ENCODE results near the gene REEP2. TPM values are rescaled to one million over a fixed set of nuclear protein-coding genes. Genes with fewer than 3 reads are reported as not detected.

REEP2 gene
- polyA plus RNA-seq, 2 of the 4 experiments (the other 2 are of a cell fraction), result 4.6 to 5.1 TPM

DNA sequence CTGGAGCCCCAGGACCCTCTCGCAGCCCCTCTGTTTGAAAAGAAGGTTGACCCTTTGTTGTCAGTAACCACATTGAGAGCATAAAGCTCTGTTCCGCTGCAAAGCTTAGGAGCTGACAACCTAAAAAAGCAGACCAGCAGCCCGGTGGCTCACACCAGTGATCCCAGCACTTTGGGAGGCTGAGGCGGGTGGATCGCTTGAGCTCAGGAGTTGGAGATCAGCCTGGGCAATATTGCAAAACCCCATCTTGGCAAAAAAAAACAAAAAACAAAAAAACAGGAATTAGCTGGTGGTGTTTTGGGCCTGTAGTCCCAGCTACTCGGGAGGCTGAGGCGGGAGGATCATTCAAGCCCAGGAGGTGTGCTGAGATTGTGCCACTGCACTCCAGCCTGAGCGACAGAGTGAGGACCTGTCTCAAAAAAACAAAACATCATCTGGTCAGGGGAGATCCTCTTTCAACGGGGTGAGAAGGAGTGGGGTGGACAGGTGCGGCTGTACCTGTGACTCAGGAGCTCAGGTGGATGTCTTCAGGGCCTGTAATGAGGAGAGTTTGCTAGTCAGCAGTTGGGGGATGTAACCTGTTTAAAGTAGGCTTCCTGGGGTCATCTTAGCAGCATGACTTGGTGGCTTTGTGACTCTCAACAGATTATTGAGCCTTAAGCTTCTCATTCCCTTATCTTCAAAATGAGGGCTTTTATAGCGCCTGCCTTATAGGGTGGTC is 694 bp upstream of the REEP2 start:
- DNase-seq (ENCODE audit: low read depth in 1 of 2, low spot score in 1 of 2), result no peak
- FAIRE-seq, result no peak
- Histone ChIP-seq H3K4me2 (peak overlapping the region; percentile 87), H3K4me1 (peaks cover 8% of the 10 kb centered on the region; the same call in 2 of the 3 replicates), H3K4me3 (peak overlapping the region; percentile 57), H3K27ac (peak overlapping the region in 1 of 2 experiments; percentile 86; a peak in 2 of 6 replicates), H3K9me3 (no peaks in the 10 kb centered on the region)
- WGBS (ENCODE audit: missing lambda C conversion rate), result 93% methylated on average over 11 of the region's 11 CpGs
- CTCF ChIA-PET, result interaction anchor here (1.0 to 5.1 kb wide), 4 partner anchors 12 to 85 kb away, joined by 3 to 43 read pairs (median 6); no protein-coding TSS in a partner anchor
- peak in 1 of 2 experiments; percentile 5; a peak in 2 of 6 replicates for ATAC-seq
- no peak for TF ChIP-seq CBX2 (IDR thresholded peaks at IDR 0.05; ENCODE audit: borderline replicate concordance, low read depth)
- no peak for TF ChIP-seq EP300 (IDR thresholded peaks at IDR 0.05)
- POLR2A ChIA-PET, result interaction anchor here (1.4 kb wide), 1 partner anchor 27 kb away, joined by 3 read pairs; the partner anchor contains the start of gene EGR1

DNA sequence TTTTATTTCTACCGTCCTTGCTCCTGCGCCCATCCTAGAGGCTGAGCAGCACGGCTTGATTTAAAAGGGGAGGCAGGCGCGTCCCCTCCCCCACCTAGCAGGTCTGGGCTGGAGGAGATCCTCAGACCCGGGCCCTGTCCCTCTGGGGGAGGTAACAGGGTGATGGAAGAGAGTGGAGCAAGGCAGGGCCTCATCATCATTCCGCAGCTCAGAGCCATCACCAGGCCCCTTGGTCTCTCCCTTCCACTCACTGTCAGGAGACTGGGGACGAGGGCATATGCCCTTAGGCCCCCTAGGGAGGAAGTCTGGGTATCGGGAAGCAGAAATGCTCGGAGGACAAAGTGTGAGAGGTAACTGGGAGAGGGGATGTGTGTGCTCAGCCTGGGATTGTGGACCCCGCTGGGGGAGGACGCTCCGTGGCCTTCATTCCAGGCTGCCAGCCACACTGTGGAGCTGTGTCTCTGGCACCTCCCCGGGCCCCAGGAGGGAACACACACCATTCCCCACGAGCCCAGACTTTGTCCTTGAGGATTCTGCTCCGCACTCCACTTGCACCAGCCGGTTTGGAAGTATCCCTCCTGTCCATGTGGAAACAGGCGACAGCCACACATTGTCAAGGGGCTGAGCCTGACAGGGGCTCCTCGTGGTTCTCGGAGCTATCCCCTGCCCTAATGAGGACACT is 761 bp downstream of the REEP2 start:
- DNase-seq (ENCODE audit: low read depth in 1 of 2, low spot score in 1 of 2) (no peak), FAIRE-seq (no peak), ATAC-seq (peak; percentile 11 to 42; a peak in 5 of 6 replicates)
- Histone ChIP-seq H3K9me3 (no peaks in the 10 kb centered on the region), H3K4me3 (peak overlapping the region; percentile 57), H3K4me1 (peaks cover 8% of the 10 kb centered on the region; the same call in 2 of the 3 replicates), H3K27ac (peak overlapping the region; percentile 60 to 86), H3K4me2 (peak overlapping the region; percentile 87)
- 68% methylated on average over 19 of the region's 20 CpGs for WGBS (ENCODE audit: missing lambda C conversion rate)
- POLR2A ChIA-PET, result no interaction called here
- CTCF ChIA-PET, result interaction anchor here (5.1 kb wide), 1 partner anchor 11 kb away, joined by 43 read pairs; no protein-coding TSS in a partner anchor
- TF ChIP-seq POLR2AphosphoS2 (conservative IDR thresholded peaks at IDR 0.05; ENCODE audit: low read length) (no peak), KDM1A (IDR thresholded peaks at IDR 0.05; ENCODE audit: low read depth) (no peak), EHF (CRISPR knock-in tag; IDR thresholded peaks at IDR 0.05) (no peak), NR3C1 (IDR thresholded peaks at IDR 0.05) (no peak), NFE2L2 (conservative IDR thresholded peaks at IDR 0.05; ENCODE audit: low read length) (no peak), FOSB (CRISPR knock-in tag; IDR thresholded peaks at IDR 0.05) (no peak), SREBF2 (IDR thresholded peaks at IDR 0.05) (no peak), EP300 (IDR thresholded peaks at IDR 0.05) (no peak), BHLHE40 (IDR thresholded peaks at IDR 0.05; ENCODE audit: low read depth, low read length) (no peak), JUN (IDR thresholded peaks at IDR 0.05) (no peak), CHD2 (IDR thresholded peaks at IDR 0.05; ENCODE audit: low read length, partially characterized antibody) (no peak), GATA3 (IDR thresholded peaks at IDR 0.05; ENCODE audit: borderline replicate concordance) (no peak)
- TF ChIP-seq, protein P1, sequence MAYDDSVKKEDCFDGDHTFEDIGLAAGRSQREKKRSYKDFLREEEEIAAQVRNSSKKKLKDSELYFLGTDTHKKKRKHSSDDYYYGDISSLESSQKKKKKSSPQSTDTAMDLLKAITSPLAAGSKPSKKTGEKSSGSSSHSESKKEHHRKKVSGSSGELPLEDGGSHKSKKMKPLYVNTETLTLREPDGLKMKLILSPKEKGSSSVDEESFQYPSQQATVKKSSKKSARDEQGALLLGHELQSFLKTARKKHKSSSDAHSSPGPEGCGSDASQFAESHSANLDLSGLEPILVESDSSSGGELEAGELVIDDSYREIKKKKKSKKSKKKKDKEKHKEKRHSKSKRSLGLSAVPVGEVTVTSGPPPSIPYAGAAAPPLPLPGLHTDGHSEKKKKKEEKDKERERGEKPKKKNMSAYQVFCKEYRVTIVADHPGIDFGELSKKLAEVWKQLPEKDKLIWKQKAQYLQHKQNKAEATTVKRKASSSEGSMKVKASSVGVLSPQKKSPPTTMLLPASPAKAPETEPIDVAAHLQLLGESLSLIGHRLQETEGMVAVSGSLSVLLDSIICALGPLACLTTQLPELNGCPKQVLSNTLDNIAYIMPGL (CRISPR knock-in tag; IDR thresholded peaks at IDR 0.05; ENCODE audit: borderline replicate concordance), result no peak
- TF ChIP-seq, protein P2, sequence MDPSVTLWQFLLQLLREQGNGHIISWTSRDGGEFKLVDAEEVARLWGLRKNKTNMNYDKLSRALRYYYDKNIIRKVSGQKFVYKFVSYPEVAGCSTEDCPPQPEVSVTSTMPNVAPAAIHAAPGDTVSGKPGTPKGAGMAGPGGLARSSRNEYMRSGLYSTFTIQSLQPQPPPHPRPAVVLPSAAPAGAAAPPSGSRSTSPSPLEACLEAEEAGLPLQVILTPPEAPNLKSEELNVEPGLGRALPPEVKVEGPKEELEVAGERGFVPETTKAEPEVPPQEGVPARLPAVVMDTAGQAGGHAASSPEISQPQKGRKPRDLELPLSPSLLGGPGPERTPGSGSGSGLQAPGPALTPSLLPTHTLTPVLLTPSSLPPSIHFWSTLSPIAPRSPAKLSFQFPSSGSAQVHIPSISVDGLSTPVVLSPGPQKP (IDR thresholded peaks at IDR 0.05; ENCODE audit: low read depth, low read length), result no peak
- TF ChIP-seq, protein P3, sequence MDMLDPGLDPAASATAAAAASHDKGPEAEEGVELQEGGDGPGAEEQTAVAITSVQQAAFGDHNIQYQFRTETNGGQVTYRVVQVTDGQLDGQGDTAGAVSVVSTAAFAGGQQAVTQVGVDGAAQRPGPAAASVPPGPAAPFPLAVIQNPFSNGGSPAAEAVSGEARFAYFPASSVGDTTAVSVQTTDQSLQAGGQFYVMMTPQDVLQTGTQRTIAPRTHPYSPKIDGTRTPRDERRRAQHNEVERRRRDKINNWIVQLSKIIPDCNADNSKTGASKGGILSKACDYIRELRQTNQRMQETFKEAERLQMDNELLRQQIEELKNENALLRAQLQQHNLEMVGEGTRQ (IDR thresholded peaks at IDR 0.05), result no peak
- TF ChIP-seq, protein P4, sequence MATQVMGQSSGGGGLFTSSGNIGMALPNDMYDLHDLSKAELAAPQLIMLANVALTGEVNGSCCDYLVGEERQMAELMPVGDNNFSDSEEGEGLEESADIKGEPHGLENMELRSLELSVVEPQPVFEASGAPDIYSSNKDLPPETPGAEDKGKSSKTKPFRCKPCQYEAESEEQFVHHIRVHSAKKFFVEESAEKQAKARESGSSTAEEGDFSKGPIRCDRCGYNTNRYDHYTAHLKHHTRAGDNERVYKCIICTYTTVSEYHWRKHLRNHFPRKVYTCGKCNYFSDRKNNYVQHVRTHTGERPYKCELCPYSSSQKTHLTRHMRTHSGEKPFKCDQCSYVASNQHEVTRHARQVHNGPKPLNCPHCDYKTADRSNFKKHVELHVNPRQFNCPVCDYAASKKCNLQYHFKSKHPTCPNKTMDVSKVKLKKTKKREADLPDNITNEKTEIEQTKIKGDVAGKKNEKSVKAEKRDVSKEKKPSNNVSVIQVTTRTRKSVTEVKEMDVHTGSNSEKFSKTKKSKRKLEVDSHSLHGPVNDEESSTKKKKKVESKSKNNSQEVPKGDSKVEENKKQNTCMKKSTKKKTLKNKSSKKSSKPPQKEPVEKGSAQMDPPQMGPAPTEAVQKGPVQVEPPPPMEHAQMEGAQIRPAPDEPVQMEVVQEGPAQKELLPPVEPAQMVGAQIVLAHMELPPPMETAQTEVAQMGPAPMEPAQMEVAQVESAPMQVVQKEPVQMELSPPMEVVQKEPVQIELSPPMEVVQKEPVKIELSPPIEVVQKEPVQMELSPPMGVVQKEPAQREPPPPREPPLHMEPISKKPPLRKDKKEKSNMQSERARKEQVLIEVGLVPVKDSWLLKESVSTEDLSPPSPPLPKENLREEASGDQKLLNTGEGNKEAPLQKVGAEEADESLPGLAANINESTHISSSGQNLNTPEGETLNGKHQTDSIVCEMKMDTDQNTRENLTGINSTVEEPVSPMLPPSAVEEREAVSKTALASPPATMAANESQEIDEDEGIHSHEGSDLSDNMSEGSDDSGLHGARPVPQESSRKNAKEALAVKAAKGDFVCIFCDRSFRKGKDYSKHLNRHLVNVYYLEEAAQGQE (IDR thresholded peaks at IDR 0.05), result no peak
